Measurements from ENCODE around the gene HP1BP3.

The HP1BP3 gene

DNA sequence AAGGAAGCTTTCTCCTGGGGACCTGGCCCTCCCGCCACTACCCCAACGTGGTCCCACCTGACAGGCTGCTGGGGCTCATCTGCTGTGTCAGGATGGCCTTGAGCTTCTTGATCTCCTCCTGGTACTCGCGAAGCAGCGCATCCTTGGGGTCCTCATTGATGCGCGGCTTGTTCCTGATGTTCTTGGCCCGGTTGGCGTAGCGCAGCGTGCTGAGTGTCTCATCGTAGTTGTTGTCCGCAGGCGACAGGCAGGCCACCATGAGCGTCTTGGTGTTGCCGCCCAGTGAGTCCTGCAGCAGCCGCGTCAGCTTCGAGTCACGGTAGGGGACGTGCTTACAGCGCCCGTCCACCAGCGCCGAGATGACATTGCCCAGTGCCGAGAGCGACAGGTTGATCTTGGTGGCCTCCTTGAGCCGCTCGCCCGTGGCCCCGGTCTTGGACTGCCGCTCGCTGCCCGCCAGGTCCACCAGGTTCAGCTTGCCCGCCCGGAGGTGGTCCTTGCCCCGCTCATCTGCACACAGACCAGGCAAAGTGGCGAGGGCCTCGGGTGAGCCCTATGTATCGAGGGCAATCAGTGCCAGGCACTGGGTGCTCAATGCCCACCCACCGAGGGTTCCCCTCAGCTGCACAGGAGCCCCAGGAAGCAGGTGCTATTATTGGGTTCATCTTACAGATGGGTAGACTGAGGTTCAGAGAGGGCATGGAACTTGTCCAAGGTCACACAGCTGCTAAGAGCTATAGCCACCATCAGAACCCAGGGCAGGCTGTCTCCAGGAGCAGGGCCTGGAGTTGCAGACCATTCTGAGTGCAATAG, 82.5 kb downstream of the HP1BP3 start:
- no peak overlapping the region for H2AFZ ChIP-seq

DNA sequence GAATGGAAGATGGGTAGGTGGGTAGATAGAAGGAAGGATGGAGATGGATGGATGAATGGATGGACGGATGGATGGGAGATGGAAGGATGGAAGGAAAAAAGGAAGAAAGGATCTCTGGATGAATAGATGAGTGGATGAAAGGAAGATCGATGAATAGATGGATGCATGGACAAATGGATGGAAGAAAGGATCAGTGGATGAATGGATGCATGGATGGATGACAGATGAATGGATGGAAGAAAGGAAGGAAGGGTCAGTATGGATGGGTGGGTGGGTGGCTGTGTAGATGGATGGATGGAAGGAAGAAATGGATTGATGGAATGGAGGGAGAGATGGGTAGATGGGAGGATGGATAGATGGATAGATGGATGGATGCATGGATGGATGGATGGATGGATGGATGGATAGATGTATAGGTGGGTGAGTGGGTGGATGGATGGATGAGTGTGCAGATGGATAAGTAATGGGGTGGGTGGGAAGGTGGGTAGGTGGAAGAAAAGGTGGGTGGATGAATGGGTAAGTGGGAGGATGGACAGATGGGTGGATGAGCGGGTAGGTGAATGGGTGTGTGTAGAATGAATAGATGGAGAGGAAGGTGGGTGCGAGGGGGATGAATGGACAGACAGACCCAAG, 83.9 kb downstream of the HP1BP3 start:
- Histone ChIP-seq H3K4me3 (ENCODE audit: low read depth, low read length) (no peak overlapping the region), H3K79me2 (no peaks in the 10 kb centered on the region), H3K9ac (no peak overlapping the region), H3K27ac (no peak overlapping the region), H3K36me3 (ENCODE audit: control insufficient read depth, insufficient read depth, low read length) (no peaks in the 10 kb centered on the region), H3K27me3 (ENCODE audit: control insufficient read depth, insufficient read depth, low read length) (no peaks in the 10 kb centered on the region), H2AFZ (no peak overlapping the region), H3K9me3 (ENCODE audit: control insufficient read depth, low read length) (no peaks in the 10 kb centered on the region), H3K4me2 (ENCODE audit: low read length) (no peak overlapping the region), H3K4me1 (no peaks in the 10 kb centered on the region)
- TF ChIP-seq CTCF (IDR thresholded peaks at IDR 0.05): no peak

More for the DNA sequence above, 82.5 kb downstream of the HP1BP3 start:
- no peaks in the 10 kb centered on the region for H3K36me3 ChIP-seq (ENCODE audit: control insufficient read depth, insufficient read depth, low read length)
- no peaks in the 10 kb centered on the region for H3K79me2 ChIP-seq
- H3K27me3 ChIP-seq (ENCODE audit: control insufficient read depth, insufficient read depth, low read length): no peaks in the 10 kb centered on the region
- no peak overlapping the region for H3K27ac ChIP-seq
- no peak overlapping the region for H3K4me2 ChIP-seq (ENCODE audit: low read length)
- no peak overlapping the region for H3K4me3 ChIP-seq (ENCODE audit: low read depth, low read length)
- H3K4me1 ChIP-seq: no peaks in the 10 kb centered on the region
- TF ChIP-seq CTCF (IDR thresholded peaks at IDR 0.05): no peak
- no peak overlapping the region for H3K9ac ChIP-seq
- H3K9me3 ChIP-seq (ENCODE audit: control insufficient read depth, low read length): no peaks in the 10 kb centered on the region

DNA sequence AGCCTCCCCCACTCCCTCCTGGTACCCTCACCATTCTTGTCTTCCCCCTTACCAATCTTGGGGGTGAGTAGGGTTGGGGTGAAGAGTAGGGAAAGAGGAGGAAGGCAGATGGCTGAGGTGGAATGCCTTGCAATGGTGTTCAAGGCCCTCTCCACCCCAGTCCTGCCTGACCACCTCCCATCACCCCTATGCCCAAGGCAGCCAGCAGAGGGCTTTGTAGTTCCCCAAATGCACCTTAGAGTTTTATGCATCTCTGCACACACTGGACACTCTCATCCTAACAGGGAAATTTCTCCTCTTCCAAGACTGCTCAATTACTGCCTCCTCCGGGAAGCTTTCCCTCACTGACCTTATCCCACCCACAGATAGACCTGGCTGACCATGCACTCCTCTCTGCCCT, 84.7 kb downstream of the HP1BP3 start:
- Histone ChIP-seq H3K4me3 (ENCODE audit: low read depth, low read length) (no peak overlapping the region), H3K9ac (no peak overlapping the region), H3K36me3 (ENCODE audit: control insufficient read depth, insufficient read depth, low read length) (no peaks in the 10 kb centered on the region), H3K27me3 (ENCODE audit: control insufficient read depth, insufficient read depth, low read length) (no peaks in the 10 kb centered on the region), H3K79me2 (no peaks in the 10 kb centered on the region), H3K4me1 (no peaks in the 10 kb centered on the region), H2AFZ (no peak overlapping the region), H3K9me3 (ENCODE audit: control insufficient read depth, low read length) (no peaks in the 10 kb centered on the region), H3K4me2 (ENCODE audit: low read length) (no peak overlapping the region), H3K27ac (no peak overlapping the region)
- TF ChIP-seq CTCF (IDR thresholded peaks at IDR 0.05): no peak

DNA sequence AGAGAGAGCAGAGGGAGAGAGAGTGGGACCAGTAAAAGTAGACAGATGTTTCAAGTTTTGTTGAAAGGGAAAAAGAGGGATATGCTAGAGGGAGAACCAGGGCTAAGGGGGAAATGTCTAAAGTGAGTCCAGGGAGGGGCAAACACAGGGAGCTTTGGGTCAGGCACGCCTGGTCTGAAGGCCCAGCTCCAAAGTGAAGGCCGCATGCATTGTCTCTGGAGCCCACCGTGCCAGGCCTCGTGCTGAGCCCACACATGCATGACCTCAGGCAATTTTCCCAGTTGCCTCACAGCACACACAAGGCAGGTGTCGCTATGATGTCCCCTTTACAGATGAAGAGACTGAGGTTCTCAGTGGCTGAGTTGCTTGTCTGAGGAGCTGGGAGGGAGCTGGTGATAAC, 85.3 kb downstream of the HP1BP3 start:
- no peak overlapping the region for H3K9ac ChIP-seq
- TF ChIP-seq CTCF (IDR thresholded peaks at IDR 0.05): no peak
- H3K9me3 ChIP-seq (ENCODE audit: control insufficient read depth, low read length): no peaks in the 10 kb centered on the region
- H3K27me3 ChIP-seq (ENCODE audit: control insufficient read depth, insufficient read depth, low read length): no peaks in the 10 kb centered on the region
- H3K27ac ChIP-seq: no peak overlapping the region
- H3K79me2 ChIP-seq: no peaks in the 10 kb centered on the region
- H3K4me3 ChIP-seq (ENCODE audit: low read depth, low read length): no peak overlapping the region
- H3K4me2 ChIP-seq (ENCODE audit: low read length): no peak overlapping the region
- no peak overlapping the region for H2AFZ ChIP-seq
- no peaks in the 10 kb centered on the region for H3K36me3 ChIP-seq (ENCODE audit: control insufficient read depth, insufficient read depth, low read length)
- no peaks in the 10 kb centered on the region for H3K4me1 ChIP-seq
